ENCODE results near the gene MRGPRD.

- no peak for TF ChIP-seq CTCF (IDR thresholded peaks at IDR 0.05)
- TF ChIP-seq POLR2A (IDR thresholded peaks at IDR 0.05): no peak
These were observed 633 bp downstream of the MRGPRD start for GRCh38 chr11:68979931-68980775.
